C4-2B (cell line): Measurements from ENCODE around the gene BRME1.

Source experiments
- CTCF ChIP-seq: fragments of 450-650 bp; conservative IDR thresholded peaks from 2 replicates; pipeline ENCODE4 v1.5.1; 2017; ENCODE audit warnings: mild to moderate bottlenecking
- ZFX ChIP-seq: fragments of 450-650 bp; IDR thresholded peaks from 2 replicates; pipeline ENCODE4 v1.6.1; 2017

DNA sequence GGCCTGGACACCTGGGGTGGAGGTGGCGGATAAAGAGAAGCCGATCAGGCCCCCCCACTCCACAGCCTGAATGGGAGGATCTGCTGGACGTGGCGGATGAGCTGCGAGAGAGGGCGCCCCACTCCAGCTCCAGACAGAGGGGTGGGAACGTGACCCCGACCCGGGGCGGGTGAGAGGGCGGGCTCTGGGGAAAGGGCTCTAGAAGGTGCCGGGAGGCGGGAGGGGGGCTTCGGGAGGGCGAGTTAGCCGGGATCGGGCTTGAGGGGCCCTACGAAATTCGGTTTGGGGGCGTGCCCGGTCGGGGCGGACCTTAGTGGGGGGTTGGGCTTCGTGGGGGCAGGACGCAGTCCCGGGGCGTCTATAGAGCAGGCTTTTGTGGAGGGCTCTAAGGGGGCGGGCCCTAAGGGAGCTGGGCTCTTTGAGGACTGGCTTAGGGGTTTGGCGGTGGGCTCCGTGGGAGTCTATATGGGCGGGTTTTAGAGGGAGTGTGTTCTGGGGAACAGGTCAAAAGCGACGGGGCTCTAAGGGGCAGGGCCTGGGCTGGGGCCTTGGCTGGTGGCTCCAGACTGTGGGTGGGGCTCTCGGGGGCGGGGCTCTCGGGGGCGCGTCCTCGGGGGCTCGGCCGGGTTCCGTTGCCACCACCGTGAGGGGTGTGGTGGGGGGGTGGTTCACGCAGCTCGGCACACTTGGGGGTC lies 33.1 kb downstream of the BRME1 start:
- TF ChIP-seq CTCF = no peak
- no peak for TF ChIP-seq ZFX
